HL-60/S4 treated with retinoic acid at 250 ng/mL for 4 days and 3 days (cell line): ENCODE data around the gene CD53.
"Not testable (repeated sequence)": the region's sequence is repeated elsewhere in the genome, so short reads cannot be mapped to it uniquely, and the experiment has no call there.

Experiments
- in situ Hi-C: fragments of 300-500 bp; cut with MboI; formaldehyde crosslinking; loops from 2 replicates; pipeline ENCODE4 v1.7.0; 2022; ENCODE audit warnings: low sequenced_read_pairs

CD53 gene

GRCh38 chr1:110914676-110915075 is 41.7 kb downstream of the CD53 start:
- in situ Hi-C loops: no loop called here

GRCh38 chr1:110915804-110916203 is 42.9 kb downstream of the CD53 start:
- in situ Hi-C loops: no loop called here

- in situ Hi-C loops: no loop called here
These were observed 43.3 kb downstream of the CD53 start for GRCh38 chr1:110916274-110916668.

- in situ Hi-C loops: no loop called here
These were observed 43.8 kb downstream of the CD53 start for GRCh38 chr1:110916669-110917306.

GRCh38 chr1:110918016-110918415 is 45.1 kb downstream of the CD53 start:
- in situ Hi-C loops: no loop called here

GRCh38 chr1:110921953-110922352 is 49.0 kb downstream of the CD53 start:
- in situ Hi-C loops: no loop called here

GRCh38 chr1:110927484-110928075 is 54.6 kb downstream of the CD53 start:
- in situ Hi-C loops: no loop called here

GRCh38 chr1:110928191-110928590 is 55.2 kb downstream of the CD53 start:
- in situ Hi-C loops: no loop called here

- in situ Hi-C loops: no loop called here
These were observed 56.0 kb downstream of the CD53 start for GRCh38 chr1:110928904-110929303.

GRCh38 chr1:110931097-110931496 is 58.1 kb downstream of the CD53 start:
- in situ Hi-C loops: not testable (repeated sequence)

- in situ Hi-C loops: no loop called here
These were observed 63.6 kb downstream of the CD53 start for GRCh38 chr1:110936567-110936966.

- in situ Hi-C loops: no loop called here
These were observed 71.9 kb downstream of the CD53 start for GRCh38 chr1:110944806-110945205.

GRCh38 chr1:110945626-110946025 is 72.7 kb downstream of the CD53 start:
- in situ Hi-C loops: no loop called here

- in situ Hi-C loops: no loop called here
These were observed 75.3 kb downstream of the CD53 start for GRCh38 chr1:110948038-110948810.
